ENCODE results near the gene MMAB. TPM values are rescaled to one million over a fixed set of nuclear protein-coding genes. Genes with fewer than 3 reads are reported as not detected.

The MMAB gene
- polyA plus RNA-seq, 2 of the 4 experiments (the other 2 are of a cell fraction), result 26.1 to 36.8 TPM

- no peaks in the 10 kb centered on the region for H3K4me1 ChIP-seq
- ChIA-PET CTCF (interaction anchor here (0.9 to 1.6 kb wide), 4 partner anchors 10 to 216 kb away, joined by 3 to 7 read pairs (median 4); no protein-coding TSS in a partner anchor), POLR2A (no interaction called here)
- peaks cover 4% of the 10 kb centered on the region; the same call in 2 of the 3 replicates for H3K9me3 ChIP-seq
- FAIRE-seq (no peak), ATAC-seq (no peak), DNase-seq (ENCODE audit: low read depth in 1 of 2, low spot score in 1 of 2) (no peak)
- 95% methylated on average over 10 of the region's 10 CpGs for WGBS (ENCODE audit: missing lambda C conversion rate)
- no peak overlapping the region for H3K4me3 ChIP-seq
- no peak overlapping the region for H3K4me2 ChIP-seq
- H3K27ac ChIP-seq, result no peak overlapping the region
- TF ChIP-seq, protein P1, sequence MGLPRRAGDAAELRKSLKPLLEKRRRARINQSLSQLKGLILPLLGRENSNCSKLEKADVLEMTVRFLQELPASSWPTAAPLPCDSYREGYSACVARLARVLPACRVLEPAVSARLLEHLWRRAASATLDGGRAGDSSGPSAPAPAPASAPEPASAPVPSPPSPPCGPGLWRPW (IDR thresholded peaks at IDR 0.05), result no peak
- TF ChIP-seq CEBPB (IDR thresholded peaks at IDR 0.05) (no peak), ZC3H11A (IDR thresholded peaks at IDR 0.05) (no peak), E2F6 (IDR thresholded peaks at IDR 0.05; ENCODE audit: borderline replicate concordance, low read depth) (no peak), SREBF2 (IDR thresholded peaks at IDR 0.05) (no peak), BHLHE40 (IDR thresholded peaks at IDR 0.05; ENCODE audit: low read depth, low read length) (no peak), HOXB13 (CRISPR knock-in tag; IDR thresholded peaks at IDR 0.05; ENCODE audit: low read depth) (no peak), ZFP36 (IDR thresholded peaks at IDR 0.05; ENCODE audit: borderline replicate concordance, partially characterized antibody) (no peak), EP300 (IDR thresholded peaks at IDR 0.05) (no peak), TFCP2L1 (CRISPR knock-in tag; IDR thresholded peaks at IDR 0.05) (no peak), HOXB5 (CRISPR knock-in tag; IDR thresholded peaks at IDR 0.05) (no peak), RNF2 (IDR thresholded peaks at IDR 0.05; ENCODE audit: borderline replicate concordance, low read depth) (no peak), ESRRA (IDR thresholded peaks at IDR 0.05; ENCODE audit: borderline replicate concordance, low read length) (no peak), RCOR1 (IDR thresholded peaks at IDR 0.05; ENCODE audit: low read depth, low read length) (no peak), REST (IDR thresholded peaks at IDR 0.05) (no peak), NR3C1 (IDR thresholded peaks at IDR 0.05) (no peak), HEYL (CRISPR knock-in tag; IDR thresholded peaks at IDR 0.05) (no peak)
These were observed 13.7 kb downstream of the MMAB start for GRCh38 chr12:109559601-109560000.

DNA sequence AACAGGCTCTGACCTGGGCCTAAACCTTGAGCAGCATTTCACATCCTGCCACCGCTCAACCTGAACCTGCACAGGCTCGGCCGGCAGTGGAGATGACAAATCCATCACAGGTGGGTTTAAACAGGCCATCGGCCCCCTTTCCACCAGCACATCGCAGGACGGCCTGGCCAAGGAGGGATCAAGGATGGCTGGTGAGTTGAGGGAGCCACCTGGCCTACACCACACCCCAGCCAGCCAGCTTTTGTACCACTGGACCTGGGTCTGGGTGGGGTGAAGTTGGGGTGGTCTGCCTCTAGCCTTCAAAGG is 14.2 kb downstream of the MMAB start:
- ChIA-PET CTCF (interaction anchor here (1.3 kb wide), 2 partner anchors 14 to 40 kb away, joined by 3 to 5 read pairs; no protein-coding TSS in a partner anchor), POLR2A (no interaction called here)
- 100% methylated on average over 4 of the region's 6 CpGs for WGBS (ENCODE audit: missing lambda C conversion rate)
- H3K4me2 ChIP-seq, result no peak overlapping the region
- ATAC-seq, result no peak
- no peak overlapping the region for H3K4me3 ChIP-seq
- H3K27ac ChIP-seq, result no peak overlapping the region
- peaks cover 4% of the 10 kb centered on the region; the same call in 2 of the 3 replicates for H3K9me3 ChIP-seq
- no peak for DNase-seq (ENCODE audit: low read depth in 1 of 2, low spot score in 1 of 2)
- no peak for FAIRE-seq
- H3K4me1 ChIP-seq, result no peaks in the 10 kb centered on the region
- TF ChIP-seq EP300 (IDR thresholded peaks at IDR 0.05), result no peak
- no peak for TF ChIP-seq CTCF (IDR thresholded peaks at IDR 0.05)
- no peak for TF ChIP-seq PHF8 (IDR thresholded peaks at IDR 0.05; ENCODE audit: borderline replicate concordance, low read depth)
- no peak for TF ChIP-seq SMC3 (IDR thresholded peaks at IDR 0.05)
- TF ChIP-seq GATA3 (IDR thresholded peaks at IDR 0.05; ENCODE audit: borderline replicate concordance), result no peak
- no peak for TF ChIP-seq BHLHE40 (IDR thresholded peaks at IDR 0.05; ENCODE audit: low read depth, low read length)
- no peak for TF ChIP-seq HOXA7 (CRISPR knock-in tag; IDR thresholded peaks at IDR 0.05)
- TF ChIP-seq HEYL (CRISPR knock-in tag; IDR thresholded peaks at IDR 0.05), result no peak
- TF ChIP-seq HOXB13 (CRISPR knock-in tag; IDR thresholded peaks at IDR 0.05; ENCODE audit: low read depth), result no peak
- no peak for TF ChIP-seq USF2 (IDR thresholded peaks at IDR 0.05)
- TF ChIP-seq HDAC2 (IDR thresholded peaks at IDR 0.05), result no peak
- TF ChIP-seq MAFK (IDR thresholded peaks at IDR 0.05; ENCODE audit: partially characterized antibody), result no peak
- TF ChIP-seq CBX8 (IDR thresholded peaks at IDR 0.05), result no peak
- TF ChIP-seq, protein P2, sequence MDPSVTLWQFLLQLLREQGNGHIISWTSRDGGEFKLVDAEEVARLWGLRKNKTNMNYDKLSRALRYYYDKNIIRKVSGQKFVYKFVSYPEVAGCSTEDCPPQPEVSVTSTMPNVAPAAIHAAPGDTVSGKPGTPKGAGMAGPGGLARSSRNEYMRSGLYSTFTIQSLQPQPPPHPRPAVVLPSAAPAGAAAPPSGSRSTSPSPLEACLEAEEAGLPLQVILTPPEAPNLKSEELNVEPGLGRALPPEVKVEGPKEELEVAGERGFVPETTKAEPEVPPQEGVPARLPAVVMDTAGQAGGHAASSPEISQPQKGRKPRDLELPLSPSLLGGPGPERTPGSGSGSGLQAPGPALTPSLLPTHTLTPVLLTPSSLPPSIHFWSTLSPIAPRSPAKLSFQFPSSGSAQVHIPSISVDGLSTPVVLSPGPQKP (IDR thresholded peaks at IDR 0.05; ENCODE audit: low read depth, low read length), result no peak
- TF ChIP-seq MAX (IDR thresholded peaks at IDR 0.05), result no peak
- TF ChIP-seq, protein P1 (IDR thresholded peaks at IDR 0.05), result no peak
- TF ChIP-seq POLR2AphosphoS2 (conservative IDR thresholded peaks at IDR 0.05; ENCODE audit: low read length), result no peak
- no peak for TF ChIP-seq CHD4 (IDR thresholded peaks at IDR 0.05; ENCODE audit: borderline replicate concordance)
- no peak for TF ChIP-seq CEBPB (IDR thresholded peaks at IDR 0.05)
